Omental fat pad (tissue), 4 donors: ENCODE data around the gene ARL13A. TPM values are rescaled to one million over a fixed set of nuclear protein-coding genes. Genes with fewer than 3 reads are reported as not detected.
"Not testable (repeated sequence)": the region's sequence is repeated elsewhere in the genome, so short reads cannot be mapped to it uniquely, and the experiment has no call there.

ENCODE experiments used
- ATAC-seq: fragments of 150-250 bp; one replicate; pipeline ENCODE4 v1.9.1; 2016; ENCODE audit warnings: mild to moderate bottlenecking, moderate library complexity; ENCODE audit not compliant: low FRiP score
- DNase-seq: peaks from one replicate; pipeline ENCODE4 v3.0.0-alpha.2; 2019; ENCODE audit warnings: low spot score
- total RNA-seq, 4 donors: library from RNA; depleted of rRNA; stranded (reverse); fragments of >200 nt; gene quantifications; one replicate each; pipeline ENCODE4 v1.1.0, GENCODE V29; 2016
- TF ChIP-seq, protein P1 (sequence below), 3 donors: fragments of 450-650 bp; IDR thresholded peaks; one replicate each; pipeline ENCODE4 v1.5.1; 2016 to 2017; ENCODE audit warnings: antibody characterized with exemption in 3 of 3, mild to moderate bottlenecking in 3 of 3, moderate library complexity in 2 of 3

ARL13A gene
- total RNA-seq, 4 donors from 2014 or later: not detected

DNA sequence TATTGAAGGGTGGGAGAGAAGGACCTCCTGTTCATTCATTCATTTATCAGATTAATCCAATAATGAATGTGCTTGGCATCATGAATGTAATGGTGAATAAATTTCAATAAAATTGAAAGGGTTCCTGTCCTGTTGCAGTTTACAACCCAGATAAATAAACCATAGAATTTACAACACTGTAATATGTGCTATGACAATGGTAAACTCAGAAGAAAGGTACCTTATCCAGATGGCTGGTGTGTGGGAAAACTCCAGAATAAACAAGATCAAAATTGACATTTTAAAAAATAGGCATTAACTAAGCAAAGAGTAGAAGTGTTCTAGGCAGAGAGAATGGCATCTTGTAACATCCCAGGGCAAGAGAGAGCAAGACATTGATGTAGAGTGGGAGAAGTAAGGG is 15.3 kb downstream of the ARL13A start:
- no peak for DNase-seq
- TF ChIP-seq, protein P1, sequence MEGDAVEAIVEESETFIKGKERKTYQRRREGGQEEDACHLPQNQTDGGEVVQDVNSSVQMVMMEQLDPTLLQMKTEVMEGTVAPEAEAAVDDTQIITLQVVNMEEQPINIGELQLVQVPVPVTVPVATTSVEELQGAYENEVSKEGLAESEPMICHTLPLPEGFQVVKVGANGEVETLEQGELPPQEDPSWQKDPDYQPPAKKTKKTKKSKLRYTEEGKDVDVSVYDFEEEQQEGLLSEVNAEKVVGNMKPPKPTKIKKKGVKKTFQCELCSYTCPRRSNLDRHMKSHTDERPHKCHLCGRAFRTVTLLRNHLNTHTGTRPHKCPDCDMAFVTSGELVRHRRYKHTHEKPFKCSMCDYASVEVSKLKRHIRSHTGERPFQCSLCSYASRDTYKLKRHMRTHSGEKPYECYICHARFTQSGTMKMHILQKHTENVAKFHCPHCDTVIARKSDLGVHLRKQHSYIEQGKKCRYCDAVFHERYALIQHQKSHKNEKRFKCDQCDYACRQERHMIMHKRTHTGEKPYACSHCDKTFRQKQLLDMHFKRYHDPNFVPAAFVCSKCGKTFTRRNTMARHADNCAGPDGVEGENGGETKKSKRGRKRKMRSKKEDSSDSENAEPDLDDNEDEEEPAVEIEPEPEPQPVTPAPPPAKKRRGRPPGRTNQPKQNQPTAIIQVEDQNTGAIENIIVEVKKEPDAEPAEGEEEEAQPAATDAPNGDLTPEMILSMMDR (IDR thresholded peaks at IDR 0.05): no peak
- ATAC-seq: no peak

DNA sequence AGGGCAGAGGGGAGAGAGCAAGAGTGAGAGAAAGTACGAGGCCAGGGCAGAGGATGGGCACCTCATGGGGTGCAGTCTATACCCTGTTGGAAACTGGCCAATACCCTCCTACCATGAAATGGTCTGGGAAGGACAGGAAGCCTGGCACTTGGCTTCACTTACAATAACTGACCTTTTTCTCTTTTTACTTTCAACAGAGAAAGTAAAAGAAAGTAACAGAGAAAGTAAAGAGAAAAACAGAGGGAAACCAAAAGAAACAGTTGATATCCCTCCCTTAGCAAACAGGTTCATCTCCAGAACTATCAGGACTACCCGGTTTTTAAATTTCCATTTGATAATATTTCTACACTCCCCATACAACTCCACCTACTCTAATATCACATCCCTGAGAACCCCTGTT is 20.6 kb downstream of the ARL13A start:
- TF ChIP-seq, protein P1 (IDR thresholded peaks at IDR 0.05): no peak
- ATAC-seq (no peak), DNase-seq (no peak)

DNA sequence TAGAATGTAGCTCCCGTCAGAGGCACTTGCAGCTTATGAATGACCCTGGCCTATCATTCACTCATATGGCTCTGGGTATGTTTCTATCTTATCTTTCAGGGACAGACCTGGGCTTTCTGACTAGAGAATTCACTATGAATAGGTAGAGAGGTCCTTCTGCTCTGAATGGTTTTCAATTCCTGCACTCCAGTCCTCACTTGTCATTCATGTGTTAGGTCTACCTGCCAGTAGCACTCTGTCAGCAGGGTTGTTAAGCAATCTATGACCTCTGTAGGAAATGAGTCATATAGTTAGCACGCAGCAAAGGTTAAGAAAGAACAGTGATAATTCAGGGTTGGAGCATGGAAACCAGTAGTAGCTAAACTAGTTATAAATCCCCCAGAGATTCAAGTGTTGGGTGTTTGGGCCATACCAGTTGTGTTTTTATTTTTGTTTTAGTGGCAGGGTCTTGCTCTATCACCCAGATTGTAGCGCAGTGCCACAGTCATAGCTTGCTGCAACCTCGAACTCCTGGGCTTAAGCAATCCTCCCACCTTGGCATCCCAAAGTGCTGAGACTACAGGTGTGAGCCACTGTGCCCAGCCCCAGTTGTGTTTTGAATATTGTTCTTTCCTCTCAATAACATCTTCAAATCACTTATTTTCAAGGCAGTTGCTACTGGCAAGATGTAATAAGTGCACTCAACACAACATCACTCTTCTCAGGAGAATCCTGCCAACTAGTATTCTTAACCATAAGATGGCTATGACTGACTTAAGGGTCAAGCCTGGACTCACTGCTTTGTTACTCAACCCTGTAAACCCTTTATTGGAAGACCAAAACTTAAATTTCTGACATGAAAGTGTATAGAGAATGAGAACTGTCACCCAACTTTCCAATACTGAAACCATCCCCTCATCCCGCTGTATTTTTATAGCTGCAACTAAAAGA is 25.1 kb downstream of the ARL13A start:
- DNase-seq: no peak
- no peak for ATAC-seq
- TF ChIP-seq, protein P1 (IDR thresholded peaks at IDR 0.05): no peak

DNA sequence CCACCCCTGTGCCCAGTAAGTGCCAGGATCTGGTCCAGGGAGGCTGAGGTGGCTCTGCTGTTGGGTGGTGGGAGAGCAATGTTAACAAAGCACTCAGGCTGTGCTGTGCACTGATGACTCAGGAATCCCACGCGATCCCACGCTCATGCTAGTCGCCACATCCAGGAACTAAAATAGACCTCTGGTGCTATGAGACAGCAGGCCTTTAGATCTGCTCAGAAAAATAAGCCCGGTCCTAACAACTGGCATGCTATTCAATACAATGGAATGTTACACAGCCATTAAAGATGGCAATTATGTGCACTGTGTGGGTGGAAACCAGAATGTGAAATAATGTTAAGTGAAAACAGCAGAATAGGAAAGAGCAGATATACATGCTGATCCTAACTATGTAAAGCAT is 26.0 kb downstream of the ARL13A start:
- no peak for ATAC-seq
- no peak for DNase-seq
- TF ChIP-seq, protein P1 (IDR thresholded peaks at IDR 0.05): no peak

DNA sequence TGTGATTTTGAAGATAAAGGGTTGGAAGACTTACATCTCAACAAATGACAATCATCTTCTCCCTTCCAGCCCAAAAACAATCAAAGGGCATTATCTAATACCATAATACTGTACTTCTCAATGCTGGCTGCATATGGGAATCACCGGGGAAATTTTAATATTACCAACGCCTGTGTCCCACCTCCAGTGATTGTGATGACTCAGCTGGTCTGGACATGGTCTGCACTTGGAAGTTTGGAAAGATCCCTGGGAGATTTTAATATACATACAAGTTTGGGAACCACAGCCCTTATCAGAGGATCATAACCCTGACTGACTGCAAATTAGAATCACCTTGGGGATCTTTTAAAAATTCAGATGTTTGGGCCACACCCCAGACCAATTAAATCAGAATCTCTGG is 29.9 kb downstream of the ARL13A start:
- DNase-seq (no peak), ATAC-seq (no peak)
- TF ChIP-seq, protein P1 (IDR thresholded peaks at IDR 0.05): no peak

DNA sequence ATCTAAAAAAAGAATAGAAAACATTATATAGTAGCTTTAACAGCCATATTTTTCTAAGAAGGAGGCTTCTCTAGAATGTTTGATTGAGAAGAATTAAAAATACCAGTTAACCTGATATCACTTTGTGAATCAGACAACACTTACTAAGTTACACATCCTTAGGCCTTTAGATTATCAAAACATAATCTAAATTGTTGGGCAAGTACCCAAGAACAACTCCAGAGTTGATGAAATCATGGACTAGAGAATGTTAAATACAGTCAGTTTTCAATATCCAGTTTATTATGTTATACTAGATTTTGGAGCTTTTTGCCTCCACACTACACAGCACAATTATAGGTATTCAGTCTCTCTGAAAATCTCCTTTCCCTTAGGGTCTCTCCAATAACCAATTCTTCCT is 39.6 kb downstream of the ARL13A start:
- no peak for DNase-seq
- no peak for ATAC-seq
- TF ChIP-seq, protein P1 (IDR thresholded peaks at IDR 0.05): no peak

DNA sequence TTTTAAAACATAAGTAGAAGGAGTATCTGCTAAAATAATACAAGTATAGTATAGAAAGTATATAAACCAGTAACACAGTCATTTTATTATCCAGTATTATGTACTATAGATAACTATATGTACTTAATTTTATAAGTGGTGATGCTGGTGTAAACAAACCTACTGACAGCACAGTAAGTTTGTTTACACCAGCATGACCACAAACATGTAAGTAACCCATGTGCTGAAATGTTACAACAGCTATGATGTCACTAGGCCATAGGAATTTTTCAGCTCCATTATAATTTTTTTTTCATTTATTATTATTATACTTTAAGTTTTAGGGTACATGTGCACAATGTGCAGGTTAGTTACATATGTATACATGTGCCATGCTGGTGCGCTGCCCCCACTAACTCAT is 42.5 kb downstream of the ARL13A start:
- DNase-seq, ATAC-seq: not testable (repeated sequence)
